Stimulated activated CD4-positive, alpha-beta T cell treated with anti-CD3 and anti-CD28 coated beads, TNF-alpha, amount 100 ng/mL, for 4 hours (primary cell): ENCODE results near the gene PPP1R1A.
A peak's percentile ranks its signal among the peaks of the same experiment; 100 is the strongest.

Source experiments
- DNase-seq, 3 experiments: peaks; one replicate each; pipeline ENCODE4 v3.0.0-alpha.2; 2020; ENCODE audit warnings: low read depth in 3 of 3

Gene PPP1R1A

DNA sequence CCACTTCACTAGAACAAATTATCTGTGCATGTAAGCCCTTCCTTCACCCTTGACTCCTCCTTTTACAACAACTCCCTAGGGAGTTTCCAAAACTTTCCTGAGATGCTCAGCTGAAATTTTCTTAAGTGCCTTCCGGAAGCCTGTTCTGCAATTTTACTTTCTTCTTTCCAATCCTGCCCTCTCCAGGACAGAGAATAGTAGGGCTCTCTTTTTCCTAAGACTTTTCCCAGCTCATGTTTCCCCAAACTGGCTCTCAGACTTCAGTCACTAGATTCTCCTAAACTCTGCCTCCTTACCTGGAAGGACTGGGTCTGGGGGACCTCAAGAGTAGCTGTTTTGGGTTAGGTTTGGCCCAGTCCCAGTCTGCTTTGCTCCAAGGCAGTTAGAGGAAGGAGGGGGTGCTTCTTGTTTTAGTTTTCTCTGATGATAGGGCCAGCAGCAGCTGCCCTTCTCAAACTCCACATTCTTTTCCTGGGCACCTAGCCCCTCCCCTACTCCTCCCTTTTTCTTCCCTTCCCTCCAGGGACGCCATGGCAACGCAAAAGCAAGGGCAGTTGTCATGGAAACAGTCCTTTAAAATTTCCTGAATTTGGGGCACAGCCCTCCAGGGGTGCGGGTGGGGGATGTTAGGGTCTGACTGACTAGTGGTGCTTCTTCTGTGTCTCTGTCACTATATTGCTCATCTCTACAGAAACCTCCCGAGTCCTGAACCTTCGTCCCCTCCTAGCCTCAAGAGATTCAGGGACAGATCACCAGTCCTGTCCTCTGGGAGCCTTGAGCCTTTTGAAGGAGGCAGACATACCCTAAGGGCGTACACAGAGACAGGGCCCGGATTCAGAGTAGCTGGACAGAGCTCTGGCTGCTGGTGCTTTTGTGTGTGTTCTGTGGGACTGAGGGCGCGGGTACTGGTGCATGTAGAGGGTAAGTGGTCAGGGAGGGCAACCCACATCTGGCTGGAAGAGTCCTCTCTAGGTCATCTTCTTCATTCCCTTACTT lies 17.0 kb downstream of the PPP1R1A start:
- no peak for DNase-seq

DNA sequence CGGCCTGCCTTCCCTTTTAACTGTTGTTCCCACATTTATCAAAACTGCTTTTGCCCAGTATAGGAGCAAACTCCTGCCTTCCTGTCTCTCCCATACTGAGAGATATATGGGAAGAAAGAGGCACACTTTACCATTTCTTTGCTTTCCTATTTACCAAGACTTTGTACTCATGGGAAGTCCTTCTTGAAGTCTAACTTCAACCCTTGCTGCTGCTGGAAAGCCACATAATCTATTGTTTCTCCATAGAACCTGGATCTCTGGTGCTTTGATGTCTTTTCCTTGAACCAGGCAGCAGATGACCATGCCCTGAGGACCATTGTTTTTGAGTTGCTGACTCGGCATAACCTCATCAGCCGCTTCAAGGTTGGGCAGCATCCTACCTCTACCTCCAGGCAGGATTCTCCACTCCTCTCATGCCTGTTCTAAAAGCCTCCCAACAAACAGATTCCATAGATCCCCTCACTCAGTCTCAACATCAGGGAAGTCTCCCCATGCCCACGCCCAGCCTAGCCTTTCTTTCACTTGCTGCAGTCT lies 18.4 kb downstream of the PPP1R1A start:
- DNase-seq, result no peak

DNA sequence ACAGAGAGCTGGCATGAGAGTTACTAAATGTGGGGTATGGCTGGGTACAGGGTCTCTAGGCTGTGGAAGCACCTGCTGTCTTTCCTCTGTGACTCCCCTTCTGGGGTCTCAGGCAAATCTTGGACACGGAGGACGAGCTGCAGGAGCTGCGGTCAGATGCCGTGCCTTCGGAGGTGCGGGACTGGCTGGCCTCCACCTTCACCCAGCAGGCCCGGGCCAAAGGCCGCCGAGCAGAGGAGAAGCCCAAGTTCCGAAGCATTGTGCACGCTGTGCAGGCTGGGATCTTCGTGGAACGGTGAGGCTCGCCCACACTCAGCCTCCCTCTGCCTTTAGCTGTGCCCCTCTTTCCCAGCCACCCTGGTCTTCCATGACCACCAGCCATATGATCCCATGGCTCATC lies 19.4 kb downstream of the PPP1R1A start:
- DNase-seq, result no peak

DNA sequence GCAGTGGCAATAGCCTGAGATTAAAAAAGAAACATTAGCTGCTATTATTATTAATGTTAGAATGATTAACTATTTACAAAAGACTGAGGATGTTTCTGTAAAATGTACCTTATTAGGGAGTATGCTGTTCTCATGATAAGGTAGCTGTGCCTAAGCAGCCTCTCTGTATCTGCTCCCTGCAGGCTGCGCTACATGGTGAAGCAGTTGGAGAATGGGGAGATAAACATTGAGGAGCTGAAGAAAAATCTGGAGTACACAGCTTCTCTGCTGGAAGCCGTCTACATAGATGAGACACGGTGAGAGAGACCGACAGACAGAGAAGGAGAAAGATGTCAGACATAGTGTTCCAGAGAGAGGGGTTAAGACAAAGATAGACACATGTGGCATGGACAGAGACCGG lies 21.7 kb downstream of the PPP1R1A start:
- no peak for DNase-seq

DNA sequence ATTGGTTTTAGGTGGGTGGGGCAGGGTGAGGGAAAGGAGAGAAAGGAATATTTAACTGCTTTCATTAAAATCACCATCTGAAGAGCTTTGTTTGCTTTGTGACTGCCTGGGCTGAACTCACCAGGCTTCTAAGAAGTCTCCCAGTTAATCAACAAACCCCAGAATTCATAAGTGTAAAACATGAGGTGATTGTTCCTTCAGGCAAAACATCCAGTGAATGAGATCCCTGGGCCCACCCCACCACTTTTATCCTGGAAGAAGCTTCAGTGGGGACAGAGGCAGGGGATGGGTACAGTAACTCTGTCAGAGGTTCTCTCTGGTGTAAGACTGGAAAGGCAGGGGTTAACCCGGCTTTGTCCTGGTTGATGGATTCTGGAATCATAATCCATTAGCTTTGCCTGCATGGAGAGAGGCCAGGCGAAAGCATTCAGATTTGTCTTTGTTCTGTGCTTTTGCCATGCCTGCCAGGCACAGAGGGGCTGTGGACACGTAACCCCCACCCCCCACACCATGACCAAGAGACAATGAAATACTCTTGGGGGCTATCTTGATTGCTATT lies 22.4 kb downstream of the PPP1R1A start:
- no peak for DNase-seq

DNA sequence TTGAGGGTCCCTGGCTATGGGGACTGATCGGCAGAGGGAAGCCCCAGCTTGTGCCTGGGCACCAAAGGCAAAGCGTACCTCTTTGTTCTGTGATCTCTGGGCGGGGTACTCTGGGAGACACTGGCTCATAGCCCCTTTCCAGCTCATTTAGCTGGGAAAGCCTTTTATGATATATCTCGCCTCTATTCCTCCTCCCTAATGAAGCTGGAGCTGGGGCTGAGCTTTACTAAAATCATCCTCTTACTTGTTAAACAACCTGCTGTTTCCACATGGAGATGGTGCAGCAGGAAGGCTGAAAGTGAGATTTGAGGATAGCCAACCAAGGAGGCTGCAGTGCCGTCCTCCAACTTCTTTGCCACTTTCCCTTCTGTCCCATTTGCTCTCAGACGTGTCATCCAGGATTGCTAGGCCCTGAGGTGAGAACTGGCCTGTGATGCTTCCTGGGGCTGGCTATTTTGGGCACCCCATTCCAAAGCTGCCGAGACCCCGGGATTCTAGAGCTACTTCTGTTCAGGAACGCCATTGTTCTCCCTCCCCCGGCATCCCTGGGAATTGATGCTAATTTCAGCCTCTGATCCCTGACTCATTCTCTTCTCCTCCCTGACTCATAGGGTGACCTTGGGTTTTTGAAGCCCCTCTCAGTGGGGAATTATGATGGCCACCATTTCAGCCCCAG lies 23.0 kb downstream of the PPP1R1A start:
- DNase-seq, result no peak

DNA sequence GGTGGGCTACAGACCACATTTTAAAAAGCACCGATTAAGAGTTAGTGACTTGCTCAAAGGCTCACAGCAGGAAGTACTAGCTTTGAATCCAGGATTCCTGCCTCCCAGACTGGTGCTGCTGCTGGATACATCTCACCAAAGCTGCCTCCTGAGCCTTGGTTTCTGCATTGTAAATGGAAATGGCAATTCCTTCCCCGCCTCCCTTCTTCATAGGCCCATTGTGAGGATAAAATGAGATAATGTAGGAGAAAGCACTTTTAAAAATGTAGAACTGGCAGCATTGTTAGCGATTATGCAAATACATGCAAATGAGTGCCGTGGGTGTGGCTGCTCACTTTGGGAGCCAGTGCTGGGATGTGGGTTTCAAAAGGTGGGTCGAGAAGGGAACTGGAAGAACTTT lies 23.7 kb downstream of the PPP1R1A start:
- DNase-seq, result no peak

DNA sequence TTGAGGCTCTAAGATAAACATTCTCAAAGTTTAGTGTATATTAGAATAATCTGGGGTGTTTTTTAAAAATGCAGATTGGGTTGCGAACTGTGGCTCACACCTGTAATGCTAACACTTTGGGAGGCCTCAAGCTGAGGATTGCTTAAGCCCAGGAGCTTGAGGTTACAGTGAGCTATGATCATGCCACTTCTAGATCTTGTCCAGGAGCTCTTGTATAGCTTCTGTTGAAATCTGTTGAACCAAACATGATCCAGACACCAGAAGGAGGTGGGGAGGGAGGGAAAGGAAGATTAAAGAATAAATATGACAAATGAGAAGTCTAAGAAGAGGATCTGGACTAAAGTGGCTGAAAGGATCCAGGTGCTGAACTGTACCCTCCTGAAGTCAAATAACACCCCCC lies 24.7 kb downstream of the PPP1R1A start:
- no peak for DNase-seq

DNA sequence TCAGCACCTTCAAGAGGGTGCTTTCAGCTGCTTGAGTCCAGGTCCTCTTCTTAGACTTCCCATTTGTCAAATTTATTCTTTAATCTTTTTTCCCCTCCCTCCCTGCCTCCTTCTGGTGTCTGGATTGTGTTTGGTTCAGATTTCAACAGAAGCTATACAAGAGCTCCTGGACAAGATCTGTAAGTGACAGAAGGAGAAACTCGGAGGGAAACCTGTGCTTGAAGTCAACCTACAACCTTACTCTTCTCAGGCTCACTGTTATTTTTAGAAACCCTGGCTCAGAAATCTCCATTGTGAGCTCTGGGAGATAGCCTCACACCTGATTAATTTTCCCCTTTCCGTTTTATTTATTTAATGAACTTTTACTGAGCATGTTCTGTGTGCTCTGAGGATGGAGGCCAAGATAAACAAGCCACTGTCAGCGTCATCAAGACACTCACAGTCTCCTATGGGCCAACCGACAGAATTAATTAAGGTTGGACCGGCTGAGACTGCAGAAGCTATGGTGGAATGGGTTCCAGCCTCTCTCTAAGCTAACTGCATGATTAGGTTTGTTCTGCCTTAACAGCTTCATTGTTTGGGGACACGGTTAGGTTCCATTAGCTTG lies 25.6 kb downstream of the PPP1R1A start:
- no peak for DNase-seq

DNA sequence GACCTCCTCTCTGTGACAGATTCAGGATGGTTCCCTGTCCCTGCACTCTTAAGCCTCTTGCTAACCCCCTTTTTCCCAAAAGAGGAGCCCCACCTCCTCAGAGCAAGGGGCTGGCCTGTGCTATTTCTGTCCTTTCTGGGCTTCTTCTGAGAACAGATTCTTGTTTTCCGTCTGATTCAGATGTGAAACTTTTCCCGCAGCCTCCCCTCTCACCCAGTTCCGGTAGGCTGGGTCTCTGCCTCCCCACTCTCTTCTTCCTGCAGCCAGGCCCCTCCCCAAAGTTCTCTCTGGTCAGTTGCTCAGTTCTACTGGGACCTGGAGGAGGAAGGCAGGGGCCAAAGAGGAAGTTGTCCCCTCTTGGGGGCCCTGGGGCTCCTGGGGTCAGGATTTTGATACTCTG lies 27.3 kb downstream of the PPP1R1A start:
- no peak for DNase-seq

DNA sequence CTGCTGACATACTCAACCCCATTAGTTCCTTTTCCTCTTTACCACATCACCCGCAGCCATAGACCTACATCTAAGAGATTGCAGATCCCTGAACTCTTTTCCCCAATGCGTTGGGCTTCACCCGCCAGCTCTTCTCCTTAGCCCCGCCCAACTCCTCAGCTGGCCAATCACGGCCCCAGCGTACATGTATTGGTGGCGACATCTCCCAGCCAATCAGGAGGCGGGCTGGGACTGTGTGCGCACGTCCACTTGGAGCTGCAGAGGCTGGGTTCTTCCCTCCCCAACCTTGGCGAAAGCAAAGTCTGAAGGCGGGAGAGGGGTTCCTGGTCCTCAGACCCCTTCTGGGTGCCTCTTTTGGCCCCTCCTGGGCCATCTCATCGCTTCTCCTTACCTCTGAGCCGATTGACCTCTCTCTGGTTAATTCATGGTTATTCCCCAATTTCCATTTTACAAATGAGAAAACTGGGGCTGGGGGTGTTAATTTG lies 28.0 kb downstream of the PPP1R1A start:
- peak; percentile 61 to 78 (median 70) for DNase-seq

DNA sequence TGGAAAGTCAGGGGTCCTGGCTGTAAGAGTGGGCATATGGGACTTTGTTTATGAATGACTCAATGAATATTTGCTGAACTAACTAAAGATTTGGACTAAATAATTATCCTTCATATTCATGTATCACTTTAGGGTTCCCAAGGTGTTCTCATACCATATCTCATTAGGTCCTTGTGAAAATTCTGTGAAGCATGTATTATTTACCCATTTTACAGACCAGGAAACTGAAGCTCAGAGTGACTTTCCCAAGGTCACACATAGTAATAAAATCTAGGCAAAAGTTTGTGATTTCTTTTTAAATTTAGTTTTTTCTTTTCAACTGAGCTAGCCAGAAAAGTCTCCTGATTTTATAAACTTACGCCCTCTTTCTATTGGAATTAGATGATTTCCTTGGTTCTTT lies 29.7 kb downstream of the PPP1R1A start:
- no peak for DNase-seq

DNA sequence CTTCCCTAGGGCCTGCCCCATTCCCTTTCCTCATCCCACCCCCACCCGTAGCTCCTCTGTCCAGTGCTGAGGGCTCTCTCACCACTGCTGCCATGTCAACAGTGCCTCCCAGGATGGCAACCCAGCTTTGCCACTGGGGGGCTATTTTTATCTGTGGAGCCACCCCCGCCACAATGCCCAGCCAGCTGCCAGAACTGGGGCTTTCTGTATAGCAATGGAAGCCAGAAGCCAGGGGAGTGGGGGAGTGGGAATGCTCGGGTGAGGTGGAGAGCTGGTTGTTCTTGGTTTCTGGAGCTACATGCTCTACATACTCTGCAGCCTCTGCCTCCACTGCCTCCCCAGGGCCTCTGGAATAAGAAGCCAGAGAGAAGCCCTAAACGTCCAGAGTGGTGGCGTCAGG lies 30.1 kb downstream of the PPP1R1A start:
- DNase-seq, result no peak

DNA sequence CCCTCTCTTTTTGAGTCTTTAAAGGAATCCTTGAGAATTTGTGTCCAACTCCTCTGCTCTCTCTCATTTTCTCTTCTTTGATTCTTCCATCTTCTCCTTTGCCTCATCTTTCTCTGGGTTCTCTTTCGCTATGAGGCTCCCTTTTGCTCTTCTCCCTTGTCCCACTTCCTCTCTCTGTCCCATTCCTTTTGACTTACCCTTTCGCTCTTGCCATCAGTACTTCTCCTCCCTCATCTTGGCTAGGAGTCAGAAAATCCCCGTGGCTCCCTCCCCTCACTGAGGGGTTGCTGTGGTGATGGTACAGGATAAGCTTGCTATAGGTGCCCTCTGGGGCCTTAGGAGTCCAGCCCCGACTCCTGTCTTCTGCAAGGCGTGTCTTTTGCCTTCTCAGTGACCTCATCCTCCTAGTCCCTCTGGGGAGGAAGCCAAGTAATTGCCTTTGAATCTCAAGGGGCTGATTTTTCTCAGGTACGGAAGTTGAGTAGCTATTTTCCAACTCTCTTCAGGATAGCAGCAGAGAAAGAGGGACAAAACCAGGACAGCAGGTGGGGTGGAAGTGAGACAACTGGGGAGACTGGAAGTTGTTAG lies 32.7 kb downstream of the PPP1R1A start:
- no peak for DNase-seq

DNA sequence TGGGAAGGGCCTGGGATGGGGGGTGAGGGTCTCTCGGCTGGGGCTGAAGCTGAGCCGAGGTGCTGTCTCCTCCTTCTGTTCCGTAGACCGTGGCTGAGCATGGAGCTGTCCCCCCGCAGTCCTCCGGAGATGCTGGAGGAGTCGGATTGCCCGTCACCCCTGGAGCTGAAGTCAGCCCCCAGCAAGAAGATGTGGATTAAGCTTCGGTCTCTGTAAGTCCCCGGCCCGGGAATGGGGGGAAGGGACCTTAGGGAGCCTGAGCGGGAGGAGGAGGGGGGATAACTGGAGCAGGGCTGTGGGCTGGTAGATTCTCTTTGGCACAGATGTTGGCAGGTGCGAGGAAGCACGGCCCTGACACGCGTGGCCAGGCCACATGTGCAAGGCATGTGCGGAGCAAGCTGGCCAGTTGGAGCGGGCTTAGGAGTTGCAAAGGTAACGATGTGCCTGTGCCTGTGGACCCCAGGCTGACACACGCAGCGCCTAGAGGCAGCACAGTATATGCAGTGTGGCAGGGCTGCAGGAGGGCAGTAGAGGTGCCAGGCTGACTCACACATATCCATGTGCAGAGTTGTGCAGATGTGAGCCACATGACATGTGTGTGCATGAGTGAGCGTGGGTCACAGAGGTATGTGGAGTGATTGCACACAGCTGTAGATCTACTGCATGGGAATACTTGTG lies 38.5 kb downstream of the PPP1R1A start:
- peak; percentile 5 to 13 (median 9) for DNase-seq

DNA sequence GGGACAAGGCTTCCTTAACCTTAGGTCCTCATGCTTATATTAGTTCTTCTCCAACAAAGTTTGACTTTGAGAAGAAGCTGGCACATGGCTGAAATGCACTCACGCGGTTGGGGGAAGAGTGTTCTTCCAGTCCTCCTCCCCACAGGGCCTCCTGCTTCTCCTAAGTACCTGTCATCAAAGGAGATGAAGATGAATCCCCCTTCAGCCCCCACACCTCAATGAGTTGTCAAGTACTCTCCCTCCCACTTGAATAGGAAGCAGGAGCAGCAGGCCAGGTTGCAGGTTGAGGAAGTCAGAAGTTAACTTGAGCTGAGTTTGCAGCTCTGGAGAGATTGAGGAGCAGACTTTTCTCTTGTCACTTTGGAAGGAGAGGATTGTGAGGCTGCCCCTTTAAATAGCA lies 41.9 kb downstream of the PPP1R1A start:
- DNase-seq, result no peak

DNA sequence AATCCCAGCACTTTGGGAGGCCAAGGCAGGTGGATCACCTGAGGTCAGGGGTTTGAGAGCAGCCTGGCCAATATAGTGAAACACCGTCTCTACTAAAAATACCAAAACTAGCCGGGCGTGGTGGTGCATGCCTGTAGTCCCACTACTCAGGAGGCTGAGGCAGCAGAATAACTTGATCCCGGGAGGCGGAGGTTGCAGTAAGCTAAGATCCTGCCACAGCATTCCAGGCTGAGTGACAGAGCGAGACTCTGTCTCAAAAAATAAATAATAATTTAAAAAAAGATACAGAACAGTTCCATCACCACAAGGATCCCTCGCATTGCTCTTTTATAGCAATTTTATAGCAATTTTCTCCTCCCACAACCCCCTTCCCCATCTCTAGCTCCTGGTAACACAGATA lies 43.7 kb downstream of the PPP1R1A start:
- no peak for DNase-seq

DNA sequence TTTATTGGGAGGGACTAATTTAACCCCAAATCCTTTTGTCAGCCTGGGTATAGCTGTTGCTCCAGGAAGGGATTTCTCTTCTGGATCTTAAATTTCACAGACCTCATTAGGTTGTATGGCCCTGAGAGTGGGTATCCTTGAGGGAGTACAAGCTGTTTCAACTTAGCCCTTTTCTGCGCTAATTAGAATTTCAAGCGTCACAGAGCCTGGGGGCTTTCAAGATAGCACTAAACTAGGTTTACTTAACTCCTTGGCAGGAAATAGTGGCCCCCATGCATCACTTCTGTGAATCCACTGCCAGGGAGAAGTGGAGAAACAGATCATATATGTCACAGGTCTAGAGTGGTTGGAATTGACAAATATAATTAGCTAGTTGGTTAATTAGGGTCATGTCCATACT lies 44.9 kb downstream of the PPP1R1A start:
- no peak for DNase-seq

DNA sequence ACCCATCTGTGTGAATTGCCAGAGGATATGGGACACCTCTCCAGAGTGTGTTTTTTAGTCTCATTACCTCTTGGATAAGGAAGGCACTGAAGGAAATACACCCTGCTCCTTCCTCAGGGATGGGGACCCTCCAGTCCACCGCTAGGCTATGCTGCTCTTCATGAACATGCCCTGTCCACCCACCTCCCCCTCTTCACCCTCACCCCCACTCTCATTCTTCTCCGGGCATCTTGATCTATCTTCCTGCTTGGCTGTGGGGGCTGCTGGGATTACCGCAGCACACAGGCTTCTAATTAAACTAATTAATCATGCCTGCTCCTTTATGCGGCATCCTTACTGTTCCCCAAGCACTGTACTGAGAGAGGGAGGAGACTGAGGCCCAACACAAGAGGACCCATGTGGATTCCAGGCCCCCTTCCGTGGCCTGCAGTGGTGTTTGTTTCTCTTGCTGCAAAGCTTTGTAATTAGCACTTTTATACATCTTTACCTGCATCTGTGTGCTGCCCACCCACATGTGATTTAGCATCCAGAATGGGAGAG lies 46.6 kb downstream of the PPP1R1A start:
- no peak for DNase-seq

DNA sequence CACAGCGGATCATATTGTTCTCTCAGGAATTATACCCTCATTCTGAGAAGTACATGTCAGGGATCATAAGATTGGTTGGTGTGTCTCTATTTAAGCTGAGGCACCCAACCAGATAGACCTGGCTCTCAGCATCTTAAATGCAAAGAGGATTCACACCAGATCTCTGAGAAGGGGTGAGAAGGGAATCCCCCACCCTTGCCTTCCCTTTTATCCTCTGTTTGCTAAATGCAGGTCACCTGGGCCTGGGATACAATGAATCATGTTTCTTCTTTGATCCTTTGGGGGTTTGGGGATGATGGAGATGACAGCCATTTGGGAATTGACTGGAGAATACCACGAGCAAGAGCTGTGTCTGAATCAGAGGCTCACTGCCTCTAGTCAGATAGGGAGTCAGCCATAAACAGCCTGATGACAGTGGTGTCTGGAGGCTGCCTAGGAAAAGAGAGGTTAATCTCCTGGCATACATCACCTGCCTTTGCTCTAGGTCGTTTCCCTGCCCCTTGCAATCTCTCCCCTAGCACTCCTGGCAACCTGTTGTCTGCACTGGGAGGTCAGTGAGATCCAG lies 50.2 kb downstream of the PPP1R1A start:
- DNase-seq, result no peak
